C4-2B (cell line): ENCODE measurements around the gene WDR62.

Source experiments
- ZFX ChIP-seq: fragments of 450-650 bp; IDR thresholded peaks from 2 replicates; pipeline ENCODE4 v1.6.1; 2017
- TF ChIP-seq, protein P1 (sequence below): fragments of 450-650 bp; conservative IDR thresholded peaks from 2 replicates; pipeline ENCODE4 v1.5.1; 2017; ENCODE audit warnings: mild to moderate bottlenecking

DNA sequence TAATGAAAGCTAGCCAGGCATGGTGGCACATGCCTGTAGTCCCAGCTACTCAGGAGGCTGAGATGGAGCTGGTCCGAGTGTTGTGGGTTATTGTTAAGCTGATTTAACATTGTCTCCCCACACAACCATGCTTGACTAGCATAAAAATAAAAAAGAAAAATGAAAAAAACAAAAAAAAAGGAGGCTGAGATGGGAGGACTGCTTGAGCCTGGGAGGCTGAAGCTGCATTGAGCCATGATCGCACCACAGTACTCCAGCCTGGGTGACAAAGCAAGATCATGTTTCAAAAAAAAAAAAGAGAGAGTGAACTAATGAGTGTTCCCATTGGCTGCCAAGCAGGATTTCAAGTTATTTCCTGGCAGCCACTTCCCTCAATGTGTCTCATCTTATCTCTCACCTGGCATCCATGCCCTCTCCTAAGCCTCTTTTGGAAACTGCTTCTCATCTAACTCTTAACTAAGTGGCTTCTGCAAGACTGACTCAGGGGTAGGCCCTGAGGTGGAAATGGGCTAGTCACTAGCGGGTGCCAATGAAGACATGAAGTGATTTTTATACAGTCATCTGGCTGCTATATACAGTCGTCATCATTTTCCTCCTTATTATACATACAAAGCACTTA, 5.5 kb upstream of the WDR62 start:
- TF ChIP-seq, protein P1, sequence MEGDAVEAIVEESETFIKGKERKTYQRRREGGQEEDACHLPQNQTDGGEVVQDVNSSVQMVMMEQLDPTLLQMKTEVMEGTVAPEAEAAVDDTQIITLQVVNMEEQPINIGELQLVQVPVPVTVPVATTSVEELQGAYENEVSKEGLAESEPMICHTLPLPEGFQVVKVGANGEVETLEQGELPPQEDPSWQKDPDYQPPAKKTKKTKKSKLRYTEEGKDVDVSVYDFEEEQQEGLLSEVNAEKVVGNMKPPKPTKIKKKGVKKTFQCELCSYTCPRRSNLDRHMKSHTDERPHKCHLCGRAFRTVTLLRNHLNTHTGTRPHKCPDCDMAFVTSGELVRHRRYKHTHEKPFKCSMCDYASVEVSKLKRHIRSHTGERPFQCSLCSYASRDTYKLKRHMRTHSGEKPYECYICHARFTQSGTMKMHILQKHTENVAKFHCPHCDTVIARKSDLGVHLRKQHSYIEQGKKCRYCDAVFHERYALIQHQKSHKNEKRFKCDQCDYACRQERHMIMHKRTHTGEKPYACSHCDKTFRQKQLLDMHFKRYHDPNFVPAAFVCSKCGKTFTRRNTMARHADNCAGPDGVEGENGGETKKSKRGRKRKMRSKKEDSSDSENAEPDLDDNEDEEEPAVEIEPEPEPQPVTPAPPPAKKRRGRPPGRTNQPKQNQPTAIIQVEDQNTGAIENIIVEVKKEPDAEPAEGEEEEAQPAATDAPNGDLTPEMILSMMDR = no peak
- TF ChIP-seq ZFX = no peak
